ENCODE measurements around the gene ZNF423. TPM values are rescaled to one million over a fixed set of nuclear protein-coding genes. Genes with fewer than 3 reads are reported as not detected.

The ZNF423 gene
- total and polyA plus RNA-seq, 2 donors, result 6.4 to 14.0 TPM

DNA sequence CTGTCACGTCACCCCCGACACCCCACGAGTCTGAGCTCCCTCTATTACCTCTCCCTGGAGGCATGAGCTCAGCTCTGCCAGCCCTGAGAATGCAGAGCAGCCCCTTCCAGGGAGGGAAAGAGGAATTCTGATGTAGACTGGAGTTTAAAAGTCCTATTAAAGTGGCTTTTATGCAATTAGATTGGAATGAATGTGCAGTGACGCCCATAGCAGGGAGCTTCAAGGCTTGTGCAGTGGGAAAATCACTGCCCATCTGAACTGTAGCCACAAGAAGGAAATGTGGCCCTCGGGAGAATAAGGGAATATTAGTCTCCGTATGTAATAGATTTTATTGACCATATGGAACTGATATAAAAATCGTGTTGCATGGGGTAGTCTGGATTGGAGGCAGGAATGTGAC is 66.9 kb downstream of the ZNF423 start:
- no peaks in the 10 kb centered on the region for H3K4me1 ChIP-seq (ENCODE audit: insufficient read depth)
- H3K36me3 ChIP-seq (ENCODE audit: insufficient read depth), result no peaks in the 10 kb centered on the region
- 46% methylated on average over 7 of the region's 7 CpGs for WGBS
- no peak overlapping the region for H3K4me3 ChIP-seq (ENCODE audit: low read depth, low read length)
- DNase-seq (ENCODE audit: extremely low spot score), result no peak
- H3K27ac ChIP-seq (ENCODE audit: low read depth), result peak overlapping the region; percentile 53

DNA sequence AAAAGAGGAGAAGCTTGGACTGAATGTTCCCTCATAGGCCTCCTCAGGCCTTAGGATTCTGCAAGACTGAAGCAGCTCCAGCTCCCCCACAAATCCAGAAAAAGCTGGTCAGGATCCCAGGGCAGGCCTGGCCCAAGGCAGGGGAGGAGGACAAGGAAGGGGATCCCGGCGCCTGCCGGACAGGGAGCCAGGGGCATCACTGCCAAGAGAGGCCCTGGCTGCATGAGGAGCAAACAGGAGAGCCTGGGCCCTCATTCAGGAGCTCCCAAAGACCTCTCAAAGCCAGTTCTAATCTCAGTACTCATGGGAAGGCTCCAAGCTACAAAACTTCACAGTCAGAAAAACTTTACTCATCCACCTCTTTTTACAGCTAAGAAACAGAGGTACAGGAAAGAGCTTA is 67.3 kb downstream of the ZNF423 start:
- DNase-seq (ENCODE audit: extremely low spot score), result peak; percentile 49
- Histone ChIP-seq H3K4me1 (ENCODE audit: insufficient read depth) (no peaks in the 10 kb centered on the region), H3K4me3 (ENCODE audit: low read depth, low read length) (no peak overlapping the region), H3K27ac (ENCODE audit: low read depth) (peak overlapping the region; percentile 53), H3K36me3 (ENCODE audit: insufficient read depth) (no peaks in the 10 kb centered on the region)
- WGBS, result 47% methylated on average over 3 of the region's 3 CpGs

DNA sequence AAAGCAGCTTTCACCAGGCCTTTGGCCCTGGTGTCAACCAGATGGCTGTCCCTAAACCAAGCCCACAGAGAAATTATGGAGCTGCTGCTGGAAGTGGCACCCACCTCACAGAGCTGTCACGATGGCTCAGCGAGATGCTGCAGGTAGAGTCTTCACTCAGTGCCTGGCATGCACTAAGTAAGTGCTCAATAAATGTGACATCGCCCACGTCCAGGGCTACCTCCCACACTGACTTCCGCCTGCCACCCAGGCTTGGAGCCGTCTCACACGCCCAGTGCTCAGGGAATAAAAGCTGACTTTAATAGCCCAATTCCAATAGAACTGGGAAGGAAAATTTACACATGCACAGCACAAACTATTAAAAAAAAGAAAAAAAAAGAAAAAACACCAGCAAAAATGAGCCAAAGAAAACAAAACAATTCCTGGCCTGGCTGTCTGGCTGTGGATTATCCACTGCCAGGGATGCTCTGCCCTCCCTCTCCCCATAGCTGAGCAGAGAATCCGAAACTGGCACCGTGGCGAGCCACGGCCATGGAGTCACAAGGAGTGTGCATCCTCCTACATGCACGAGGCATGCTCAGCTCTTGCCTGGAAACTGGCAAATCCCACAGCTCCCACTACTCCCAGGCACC is 68.9 kb downstream of the ZNF423 start:
- Histone ChIP-seq H3K4me3 (ENCODE audit: low read depth, low read length) (no peak overlapping the region), H3K4me1 (ENCODE audit: insufficient read depth) (no peaks in the 10 kb centered on the region), H3K27ac (ENCODE audit: low read depth) (no peak overlapping the region), H3K36me3 (ENCODE audit: insufficient read depth) (no peaks in the 10 kb centered on the region)
- no peak for DNase-seq (ENCODE audit: extremely low spot score)
- 83% methylated on average over 12 of the region's 12 CpGs for WGBS

DNA sequence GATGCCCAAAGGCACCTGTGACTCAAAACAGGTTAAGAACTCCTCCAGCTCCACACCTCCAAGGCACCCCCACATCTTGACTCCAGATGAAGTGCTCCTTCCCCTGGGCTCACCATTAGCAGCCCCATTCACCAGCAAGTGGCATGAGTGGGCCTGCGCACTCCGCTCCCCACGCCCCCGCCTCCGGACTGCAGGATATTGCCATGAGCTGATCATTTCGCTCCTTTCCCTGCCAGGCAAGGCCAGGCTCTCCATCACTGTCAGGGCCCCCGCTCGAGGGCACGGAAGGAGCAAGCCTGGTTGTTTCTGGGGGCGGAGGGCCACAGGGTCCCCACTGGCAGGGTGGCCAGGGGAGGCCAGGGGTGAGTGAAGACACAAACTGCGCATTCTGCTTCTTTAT is 69.9 kb downstream of the ZNF423 start:
- Histone ChIP-seq H3K4me3 (ENCODE audit: low read depth, low read length) (no peak overlapping the region), H3K27ac (ENCODE audit: low read depth) (no peak overlapping the region), H3K4me1 (ENCODE audit: insufficient read depth) (no peaks in the 10 kb centered on the region), H3K36me3 (ENCODE audit: insufficient read depth) (no peaks in the 10 kb centered on the region)
- 97% methylated on average over 11 of the region's 11 CpGs for WGBS
- DNase-seq (ENCODE audit: extremely low spot score), result no peak

DNA sequence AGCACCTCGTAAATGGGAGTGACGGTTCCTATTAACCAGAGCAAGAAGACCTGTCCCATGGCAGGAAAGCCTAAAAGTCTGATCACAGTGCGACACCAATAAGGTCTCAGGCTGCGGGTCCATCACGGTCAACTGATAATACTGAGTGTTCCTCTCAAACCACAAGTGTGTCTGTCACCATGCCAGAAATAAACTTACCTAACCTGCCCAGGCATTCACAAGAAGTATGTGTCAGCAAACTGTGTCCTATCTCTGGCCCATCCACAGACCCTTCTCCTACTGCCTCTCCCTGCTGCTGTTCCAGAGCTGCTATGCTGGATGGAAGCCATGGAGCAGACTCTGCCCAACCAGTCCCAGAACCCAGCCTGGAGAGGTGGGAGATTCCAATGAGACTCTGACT is 73.5 kb downstream of the ZNF423 start:
- 89% methylated on average over 5 of the region's 5 CpGs for WGBS

DNA sequence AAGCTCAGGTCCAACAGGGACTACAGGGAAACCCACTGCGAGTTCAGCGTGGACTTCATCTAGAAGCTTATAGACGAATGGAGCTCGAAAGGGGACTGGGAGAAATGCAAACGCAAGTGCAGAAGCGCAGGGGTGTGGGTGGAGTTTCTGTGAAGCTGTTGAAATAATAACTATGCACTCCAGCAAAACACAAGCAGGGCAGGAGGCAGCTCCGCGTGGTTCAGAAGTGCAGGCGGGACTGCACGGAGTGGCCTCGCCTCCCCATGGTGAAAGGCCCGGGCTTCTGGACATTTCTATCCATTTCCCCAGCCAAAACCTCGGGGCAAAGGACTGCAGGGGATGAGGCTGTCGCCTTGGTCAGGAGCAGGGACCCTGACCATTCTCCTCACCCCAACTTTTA is 74.5 kb downstream of the ZNF423 start:
- DNase-seq (ENCODE audit: extremely low spot score), result no peak
- Histone ChIP-seq H3K27ac (ENCODE audit: low read depth) (no peak overlapping the region), H3K36me3 (ENCODE audit: insufficient read depth) (no peaks in the 10 kb centered on the region), H3K4me1 (ENCODE audit: insufficient read depth) (no peaks in the 10 kb centered on the region), H3K4me3 (ENCODE audit: low read depth, low read length) (no peak overlapping the region)
- WGBS, result 69% methylated on average over 14 of the region's 14 CpGs

More for the DNA sequence above, 73.5 kb downstream of the ZNF423 start:
- Histone ChIP-seq H3K4me3 (ENCODE audit: low read depth, low read length) (no peak overlapping the region), H3K27ac (ENCODE audit: low read depth) (no peak overlapping the region), H3K4me1 (ENCODE audit: insufficient read depth) (no peaks in the 10 kb centered on the region), H3K36me3 (ENCODE audit: insufficient read depth) (no peaks in the 10 kb centered on the region)
- no peak for DNase-seq (ENCODE audit: extremely low spot score)

DNA sequence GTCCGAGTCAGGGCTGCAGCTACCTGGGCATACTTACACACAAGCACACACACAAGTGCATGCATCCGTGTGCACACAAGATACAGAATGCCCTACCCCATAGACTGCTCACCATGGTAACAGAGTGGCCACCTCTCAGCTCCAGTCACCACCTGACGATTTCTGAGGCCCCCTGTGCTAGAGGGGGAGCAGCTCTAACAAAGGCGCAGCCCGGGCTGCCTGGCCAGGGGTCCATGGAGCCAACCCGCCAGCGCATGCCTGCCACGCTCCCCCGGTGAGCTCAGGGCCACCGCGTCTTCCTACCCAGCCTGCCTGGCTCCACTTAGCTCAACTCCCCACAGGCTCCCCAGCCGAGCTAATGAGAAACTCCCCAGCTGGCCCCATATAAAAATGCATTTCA is 75.5 kb downstream of the ZNF423 start:
- Histone ChIP-seq H3K4me1 (ENCODE audit: insufficient read depth) (no peaks in the 10 kb centered on the region), H3K36me3 (ENCODE audit: insufficient read depth) (no peaks in the 10 kb centered on the region)
- WGBS, result 77% methylated on average over 12 of the region's 12 CpGs

DNA sequence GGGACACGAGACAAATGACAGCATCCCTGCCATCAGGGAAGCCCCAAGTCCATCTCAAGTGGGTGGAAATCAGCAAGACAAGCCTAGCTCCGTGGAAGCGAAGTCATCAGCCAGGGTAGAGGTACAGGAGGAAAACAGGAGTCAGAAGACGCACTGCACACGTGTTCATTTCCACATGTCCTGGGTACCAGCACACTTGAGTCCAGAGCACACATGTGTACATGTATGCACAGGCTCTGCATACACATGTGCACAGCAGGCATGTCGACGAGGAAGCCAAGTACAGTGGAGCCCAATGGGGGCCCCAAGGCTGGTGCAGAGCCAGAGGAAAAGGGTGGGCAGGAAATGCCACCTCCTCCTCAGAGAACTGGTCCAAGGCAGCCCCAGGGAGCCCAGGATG is 75.9 kb downstream of the ZNF423 start:
- no peak overlapping the region for H3K27ac ChIP-seq (ENCODE audit: low read depth)
- no peaks in the 10 kb centered on the region for H3K4me1 ChIP-seq (ENCODE audit: insufficient read depth)
- no peak overlapping the region for H3K4me3 ChIP-seq (ENCODE audit: low read depth, low read length)
- no peaks in the 10 kb centered on the region for H3K36me3 ChIP-seq (ENCODE audit: insufficient read depth)
- WGBS, result 80% methylated on average over 7 of the region's 7 CpGs
- no peak for DNase-seq (ENCODE audit: extremely low spot score)

More for the DNA sequence above, 75.5 kb downstream of the ZNF423 start:
- H3K4me3 ChIP-seq (ENCODE audit: low read depth, low read length), result no peak overlapping the region
- no peak overlapping the region for H3K27ac ChIP-seq (ENCODE audit: low read depth)
- no peak for DNase-seq (ENCODE audit: extremely low spot score)

DNA sequence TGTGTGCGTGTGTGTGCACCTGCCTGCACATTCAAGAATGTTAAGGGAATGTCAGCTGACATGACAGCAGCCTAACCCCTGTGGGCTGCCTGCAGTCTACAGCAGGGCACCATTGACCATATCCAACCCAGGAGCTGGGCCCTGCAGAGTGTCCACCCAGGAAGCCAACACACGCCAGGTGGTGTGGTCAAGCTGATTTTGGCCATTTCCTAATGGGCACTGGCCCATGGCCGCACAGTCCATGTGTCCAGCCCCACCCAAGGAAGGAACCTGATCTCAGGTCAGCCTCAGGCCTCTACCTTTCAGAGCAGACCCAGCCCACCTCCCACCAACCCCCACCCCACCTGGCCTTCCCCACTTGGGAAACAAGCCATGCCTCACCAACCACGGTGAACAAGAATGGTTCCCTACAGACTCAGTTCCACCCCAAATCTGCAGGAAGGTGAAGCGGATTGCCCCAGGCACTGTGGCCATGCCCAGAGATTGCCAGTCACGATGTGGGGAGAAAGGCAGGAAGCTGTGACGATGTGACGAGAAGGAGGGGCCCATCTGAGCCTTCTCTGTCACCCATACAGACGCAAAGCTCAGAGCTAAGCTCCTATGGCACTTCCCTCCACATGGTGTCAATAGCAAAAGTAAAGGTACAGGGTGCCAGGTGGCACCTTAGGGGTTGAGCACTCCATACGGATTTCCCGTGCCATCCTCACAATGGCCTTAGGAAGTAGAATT is 77.5 kb downstream of the ZNF423 start:
- Histone ChIP-seq H3K4me3 (ENCODE audit: low read depth, low read length) (no peak overlapping the region), H3K27ac (ENCODE audit: low read depth) (no peak overlapping the region), H3K4me1 (ENCODE audit: insufficient read depth) (no peaks in the 10 kb centered on the region), H3K36me3 (ENCODE audit: insufficient read depth) (no peaks in the 10 kb centered on the region)
- no peak for DNase-seq (ENCODE audit: extremely low spot score)
- WGBS, result 85% methylated on average over 11 of the region's 11 CpGs

DNA sequence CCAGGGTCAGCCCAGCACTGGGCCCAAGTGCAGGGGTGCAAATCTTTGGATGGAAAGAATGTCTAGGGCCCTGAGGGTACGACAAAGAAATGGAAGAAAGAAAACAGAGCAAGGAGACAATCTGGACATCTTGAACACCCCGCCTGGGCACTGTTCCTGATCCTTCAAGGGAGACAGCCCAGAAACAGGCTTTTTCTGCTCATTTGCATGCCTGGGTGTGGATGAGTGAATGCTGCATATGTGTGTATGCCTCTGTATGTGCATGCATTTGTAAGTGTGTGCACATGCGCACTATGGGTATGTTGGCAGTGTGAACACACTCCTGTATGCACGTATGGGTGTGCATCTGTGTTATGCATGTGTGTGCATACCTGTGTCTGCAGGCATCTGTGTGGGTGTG is 79.2 kb downstream of the ZNF423 start:
- DNase-seq (ENCODE audit: extremely low spot score), result no peak
- no peak overlapping the region for H3K27ac ChIP-seq (ENCODE audit: low read depth)
- no peak overlapping the region for H3K4me3 ChIP-seq (ENCODE audit: low read depth, low read length)
- H3K36me3 ChIP-seq (ENCODE audit: insufficient read depth), result no peaks in the 10 kb centered on the region
- no peaks in the 10 kb centered on the region for H3K4me1 ChIP-seq (ENCODE audit: insufficient read depth)
- 86% methylated on average over 4 of the region's 4 CpGs for WGBS

DNA sequence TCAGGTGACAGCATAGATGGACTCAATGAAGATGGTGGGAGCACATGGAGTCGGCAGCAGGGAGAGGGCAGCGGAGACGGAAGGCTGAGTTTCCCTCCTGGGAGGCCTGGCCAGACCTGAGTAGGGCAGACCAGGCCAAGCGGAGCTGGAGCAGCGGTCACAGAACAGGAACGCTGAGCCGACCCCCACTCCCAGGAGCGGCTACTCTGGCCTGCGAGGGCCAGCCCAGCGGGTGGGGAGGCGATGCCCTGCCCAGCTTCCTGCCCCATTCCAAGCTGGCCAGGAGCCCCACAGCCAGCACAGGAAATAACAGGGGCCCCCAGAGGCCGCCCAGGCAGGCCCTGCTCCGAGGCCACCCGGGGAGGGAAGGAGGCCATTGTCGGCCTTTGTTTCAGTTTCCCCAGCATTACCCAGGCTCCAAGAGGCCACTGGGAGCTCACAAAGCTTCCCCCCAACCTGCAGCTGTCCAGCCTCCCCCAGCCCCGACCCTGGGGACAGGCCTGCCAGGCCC is 79.8 kb downstream of the ZNF423 start:
- Histone ChIP-seq H3K4me1 (ENCODE audit: insufficient read depth) (no peaks in the 10 kb centered on the region), H3K36me3 (ENCODE audit: insufficient read depth) (no peaks in the 10 kb centered on the region), H3K27ac (ENCODE audit: low read depth) (no peak overlapping the region), H3K4me3 (ENCODE audit: low read depth, low read length) (no peak overlapping the region)
- DNase-seq (ENCODE audit: extremely low spot score), result no peak
- WGBS, result 52% methylated on average over 16 of the region's 16 CpGs

DNA sequence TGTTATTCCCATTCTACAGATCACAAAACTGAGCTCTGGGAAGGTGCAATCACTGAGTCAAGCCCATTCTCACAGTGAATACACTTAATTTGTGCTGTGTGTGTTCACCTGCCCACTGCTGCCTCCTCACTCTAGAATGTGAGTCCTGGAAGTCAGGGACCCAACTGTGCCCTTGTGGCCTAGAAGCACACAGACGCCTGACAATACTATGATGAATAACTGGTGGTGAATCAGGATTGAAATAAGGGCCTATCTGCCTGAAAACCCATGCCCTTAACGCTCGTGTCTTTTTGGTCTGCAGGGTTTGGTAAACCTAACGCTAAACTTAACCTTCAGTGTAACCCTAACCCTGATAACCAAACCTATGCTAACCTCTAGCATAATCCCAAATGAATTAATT is 80.3 kb downstream of the ZNF423 start:
- 93% methylated on average over 4 of the region's 4 CpGs for WGBS
- no peak overlapping the region for H3K27ac ChIP-seq (ENCODE audit: low read depth)

DNA sequence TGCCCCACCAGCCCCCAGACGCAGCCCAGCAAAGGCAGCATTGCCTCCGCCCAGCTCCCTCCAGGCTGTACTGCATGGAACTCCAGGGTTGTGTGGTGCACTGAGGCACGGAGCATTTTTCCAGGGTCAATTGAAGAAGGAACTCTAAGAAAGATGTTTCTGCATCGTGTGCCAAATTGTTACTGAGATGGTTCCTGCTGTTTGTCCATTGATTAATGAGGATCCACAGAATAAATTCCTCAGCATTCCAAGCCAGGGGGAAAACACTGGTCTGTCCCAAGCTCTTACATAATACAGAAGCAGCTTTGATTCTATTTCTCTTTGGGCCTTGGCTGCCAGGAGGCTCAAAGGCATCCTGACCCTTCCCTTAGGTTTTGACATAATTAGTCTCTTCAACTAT is 80.9 kb downstream of the ZNF423 start:
- no peaks in the 10 kb centered on the region for H3K36me3 ChIP-seq (ENCODE audit: insufficient read depth)
- WGBS, result 79% methylated on average over 4 of the region's 4 CpGs
- DNase-seq (ENCODE audit: extremely low spot score), result no peak
- no peak overlapping the region for H3K27ac ChIP-seq (ENCODE audit: low read depth)
- H3K4me1 ChIP-seq (ENCODE audit: insufficient read depth), result no peaks in the 10 kb centered on the region
- no peak overlapping the region for H3K4me3 ChIP-seq (ENCODE audit: low read depth, low read length)

More for the DNA sequence above, 80.3 kb downstream of the ZNF423 start:
- Histone ChIP-seq H3K36me3 (ENCODE audit: insufficient read depth) (no peaks in the 10 kb centered on the region), H3K4me3 (ENCODE audit: low read depth, low read length) (no peak overlapping the region), H3K4me1 (ENCODE audit: insufficient read depth) (no peaks in the 10 kb centered on the region)
- DNase-seq (ENCODE audit: extremely low spot score), result no peak

Measured in urinary bladder (tissue), 4 donors.